AG04450 (cell line): ENCODE results near the gene SCYGR1. TPM values are rescaled to one million over a fixed set of nuclear protein-coding genes. Genes with fewer than 3 reads are reported as not detected.
"Not testable (repeated sequence)": the region's sequence is repeated elsewhere in the genome, so short reads cannot be mapped to it uniquely, and the experiment has no call there.

Source experiments
- CTCF ChIA-PET: fragments of 300-600, 350-600 bp; formaldehyde crosslinking; extraction: SDS; loops from one replicate; lab custom pipeline; 2022; ENCODE audit warnings: antibody characterized with exemption, inconsistent platforms; lab: Charles Lee
- POLR2A ChIA-PET: fragments of 350-600 bp; formaldehyde crosslinking; extraction: SDS; loops from one replicate; lab custom pipeline; 2021; ENCODE audit warnings: antibody characterized with exemption, inconsistent platforms; lab: Yijun Ruan, JAX
- DNase-seq: peaks from one replicate; pipeline ENCODE4 v3.0.0-alpha.2; 2011; ENCODE audit warnings: low read depth, low spot score
- H3K27ac ChIP-seq: one replicate; pipeline ENCODE4 v1.5.1; 2012; ENCODE audit warnings: low read depth, low read length, control low read depth
- H3K27me3 ChIP-seq: one replicate; pipeline ENCODE4 v1.6.0; 2012; ENCODE audit warnings: low read length; ENCODE audit not compliant: control insufficient read depth, insufficient read depth
- H3K4me3 ChIP-seq: 2 replicates; pipeline ENCODE4 v1.5.1; 2011; ENCODE audit warnings: mild to moderate bottlenecking, low read depth, low read length, control low read depth
- H3K9me3 ChIP-seq: 2 replicates; pipeline ENCODE4 v1.5.1; 2012; ENCODE audit warnings: low read length; ENCODE audit not compliant: control insufficient read depth, insufficient read depth
- CTCF ChIP-seq: IDR thresholded peaks from 2 replicates; pipeline ENCODE4 v1.5.1; 2011; ENCODE audit warnings: low read depth, low read length, control low read depth, inconsistent platforms
- polyA minus RNA-seq: library from RNA; depleted of rRNA, polyadenylated mRNA; stranded (reverse); fragments of >200 nt; gene quantifications from 2 replicates; pipeline ENCODE4 v1.2.3, GENCODE V29; 2011; rRNA and poly(A)+ RNA removed
- polyA plus RNA-seq: library from polyadenylated mRNA; depleted of rRNA; stranded (reverse); fragments of >200 nt; gene quantifications from 2 replicates; pipeline ENCODE4 v1.2.3, GENCODE V29; 2011; rRNA removed

Gene SCYGR1
- polyA plus RNA-seq, result not detected in 2 replicates
- polyA minus RNA-seq, result not detected in 2 replicates

- DNase-seq, POLR2A ChIA-PET, H3K27me3 ChIP-seq, H3K4me3 ChIP-seq, H3K9me3 ChIP-seq: not testable (repeated sequence)
- H3K27ac ChIP-seq, result peak within 1 kb of the TSS; percentile 96
- CTCF ChIA-PET, result interaction anchor here (1.2 to 2.5 kb wide), 2 partner anchors 11 to 18 kb away, joined by 3 to 11 read pairs; no protein-coding TSS in a partner anchor
Observed at GRCh38 chr2:227387583-227387982, at the start of gene SCYGR1. Gene SCYGR1, minus strand, starts transcription at chr2:227387949. Its CDS starts 0 bp downstream, at chr2:227387949.

- no peak overlapping the region for H3K4me3 ChIP-seq
- H3K9me3 ChIP-seq, result peaks cover 13% of the 10 kb centered on the region
- no peak for TF ChIP-seq CTCF
- ChIA-PET CTCF (no interaction called here), POLR2A (no interaction called here)
- no peaks in the 10 kb centered on the region for H3K27me3 ChIP-seq
- H3K27ac ChIP-seq, result no peak overlapping the region
- no peak for DNase-seq
Observed at GRCh38 chr2:227436436-227437174, 48.9 kb upstream of the SCYGR1 start.

GRCh38 chr2:227433171-227433570 is 45.4 kb upstream of the SCYGR1 start:
- H3K27me3 ChIP-seq, result no peaks in the 10 kb centered on the region
- H3K4me3 ChIP-seq, result no peak overlapping the region
- no peak for DNase-seq
- no peak overlapping the region for H3K27ac ChIP-seq
- TF ChIP-seq CTCF, result no peak
- ChIA-PET CTCF (no interaction called here), POLR2A (no interaction called here)
- H3K9me3 ChIP-seq, result peaks cover 13% of the 10 kb centered on the region

GRCh38 chr2:227430639-227431038 is 42.9 kb upstream of the SCYGR1 start:
- Histone ChIP-seq H3K27me3 (no peaks in the 10 kb centered on the region), H3K4me3 (no peak overlapping the region), H3K9me3 (peaks cover 13% of the 10 kb centered on the region), H3K27ac (no peak overlapping the region)
- POLR2A ChIA-PET, result no interaction called here
- DNase-seq, result no peak
- CTCF ChIA-PET, result no interaction called here
- TF ChIP-seq CTCF, result no peak

GRCh38 chr2:227428731-227429285 is 41.1 kb upstream of the SCYGR1 start:
- Histone ChIP-seq H3K4me3 (no peak overlapping the region), H3K27me3 (no peaks in the 10 kb centered on the region), H3K27ac (no peak overlapping the region), H3K9me3 (peaks cover 13% of the 10 kb centered on the region)
- POLR2A ChIA-PET, result interaction anchor here (0.6 kb wide), 1 partner anchor 13 kb away, joined by 3 read pairs; no protein-coding TSS in a partner anchor
- no peak for TF ChIP-seq CTCF
- CTCF ChIA-PET, result interaction anchor here (0.6 kb wide), 1 partner anchor 30 kb away, joined by 3 read pairs; no protein-coding TSS in a partner anchor
- DNase-seq, result no peak
